Keratinocyte (primary cell): ENCODE data around the gene STX8. TPM values are rescaled to one million over a fixed set of nuclear protein-coding genes. Genes with fewer than 3 reads are reported as not detected.

ENCODE experiments used
- DNase-seq: peaks from one replicate; pipeline ENCODE4 v3.0.0-alpha.2; 2011; ENCODE audit warnings: low read depth, missing footprints, low spot score
- FAIRE-seq: peaks from 2 replicates; lab custom pipeline; 2011; peaks lifted over from hg19 to GRCh38; lab: Jason Lieb, UNC
- H2AFZ ChIP-seq: 2 replicates; pipeline ENCODE4 v1.6.0; 2012; ENCODE audit warnings: low read length, control low read depth, inconsistent platforms; ENCODE audit not compliant: control insufficient read depth
- H3K27ac ChIP-seq: 2 replicates; pipeline ENCODE4 v1.5.1; 2011; ENCODE audit warnings: low read length; ENCODE audit not compliant: control insufficient read depth, insufficient read depth
- H3K27me3 ChIP-seq: 3 replicates; pipeline ENCODE4 v1.6.0; 2011; ENCODE audit warnings: low read length; ENCODE audit not compliant: control insufficient read depth, insufficient read depth; ENCODE audit errors: extremely low read depth
- H3K36me3 ChIP-seq, 2 experiments: 2 replicates in 1 of 2; 3 replicates in 1 of 2; pipeline ENCODE4 v1.5.1; 2011; ENCODE audit warnings: low read length in 2 of 2, mild to moderate bottlenecking in 1 of 2; ENCODE audit not compliant: control insufficient read depth in 2 of 2, insufficient read depth in 2 of 2; ENCODE audit errors: extremely low read depth in 1 of 2
- H3K4me1 ChIP-seq: 3 replicates; pipeline ENCODE4 v1.5.1; 2011; ENCODE audit warnings: low read length; ENCODE audit not compliant: control insufficient read depth, insufficient read depth; ENCODE audit errors: extremely low read depth
- H3K4me2 ChIP-seq: 3 replicates; pipeline ENCODE4 v1.6.0; 2011; ENCODE audit warnings: low read depth, low read length; ENCODE audit not compliant: control insufficient read depth, insufficient read depth; ENCODE audit errors: extremely low read depth
- H3K4me3 ChIP-seq, 3 experiments: fragments of 200-600 bp in 1 of 3; sonication (generic) in 1 of 3; 2 replicates in 2 of 3; 3 replicates in 1 of 3; pipeline ENCODE4 v1.5.1; 2011 to 2016; ENCODE audit warnings: low read length in 3 of 3, mild to moderate bottlenecking in 3 of 3, control low read depth in 2 of 3, inconsistent platforms in 1 of 3, low read depth in 1 of 3, mixed read lengths in 1 of 3, mixed run types in 1 of 3, moderate library complexity in 1 of 3; ENCODE audit not compliant: control insufficient read depth in 2 of 3, insufficient read depth in 2 of 3; ENCODE audit errors: extremely low read depth in 1 of 3
- H3K79me2 ChIP-seq: 2 replicates; pipeline ENCODE4 v1.6.0; 2012; ENCODE audit warnings: low read length; ENCODE audit not compliant: control insufficient read depth, insufficient read depth
- H3K9ac ChIP-seq: 3 replicates; pipeline ENCODE4 v1.6.0; 2011; ENCODE audit warnings: low read length; ENCODE audit not compliant: control insufficient read depth, insufficient read depth; ENCODE audit errors: extremely low read depth
- H3K9me1 ChIP-seq: 3 replicates; pipeline ENCODE4 v1.6.0; 2011; ENCODE audit warnings: low read length; ENCODE audit not compliant: control insufficient read depth, insufficient read depth; ENCODE audit errors: extremely low read depth
- H3K9me3 ChIP-seq: 2 replicates; pipeline ENCODE4 v1.5.1; 2012; ENCODE audit warnings: low read depth, low read length; ENCODE audit not compliant: control insufficient read depth
- H4K20me1 ChIP-seq: 3 replicates; pipeline ENCODE4 v1.6.0; 2011; ENCODE audit warnings: low read length; ENCODE audit not compliant: control insufficient read depth, insufficient read depth; ENCODE audit errors: extremely low read depth
- EZH2 ChIP-seq: IDR thresholded peaks from one replicate; pipeline ENCODE4 v1.6.1; 2012; ENCODE audit warnings: inconsistent platforms, mild to moderate bottlenecking, low read length, moderate library complexity
- dilution Hi-C: fragments of 300-500 bp; cut with MboI; formaldehyde crosslinking; loops from one replicate; pipeline ENCODE4 v1.7.0; 2020; ENCODE audit warnings: low sequenced_read_pairs; ENCODE audit not compliant: extremely low pct_ligation_motif_present
- polyA plus RNA-seq, 5 experiments: library from polyadenylated mRNA; depleted of rRNA in 3 of 5; stranded (reverse) in 3 of 5; stranded (forward) in 1 of 5; unstranded in 1 of 5; fragments of >200 nt; gene quantifications; 1 replicate in 1 of 5; 2 replicates in 3 of 5; 3 replicates in 1 of 5; pipeline versions ENCODE4 v1.2.1 to v1.2.3, GENCODE V29; 2011 to 2012; ENCODE audit warnings: missing spikeins in 2 of 5, low read depth in 1 of 5, low replicate concordance in 1 of 5
- TF ChIP-seq, protein P1 (sequence below), 3 experiments: IDR thresholded peaks in 1 of 3; conservative IDR thresholded peaks in 1 of 3; optimal IDR thresholded peaks in 1 of 3; 2 replicates in 2 of 3; 3 replicates in 1 of 3; pipeline versions ENCODE3 to v1.5.1; 2011; ENCODE audit warnings: low read length in 3 of 3, mild to moderate bottlenecking in 3 of 3, moderate library complexity in 2 of 3, control low read depth in 1 of 3, inconsistent platforms in 1 of 3; ENCODE audit not compliant: insufficient read depth in 2 of 3; ENCODE audit errors: extremely low read depth in 1 of 3

The STX8 gene
- polyA plus RNA-seq, 1 donor (not counting 4 experiments of a cell fraction or from before 2014, with no cell fraction given) = 90.3 TPM

GRCh38 chr17:9544221-9544620 lies 31.4 kb downstream of the STX8 start:
- Histone ChIP-seq H3K4me3 (no peak overlapping the region), H3K36me3 (peaks cover 0 to 2% of the 10 kb centered on the region in 2 experiments), H4K20me1 (no peaks in the 10 kb centered on the region), H3K4me1 (no peaks in the 10 kb centered on the region), H3K27me3 (no peaks in the 10 kb centered on the region), H3K27ac (no peak overlapping the region), H3K79me2 (no peaks in the 10 kb centered on the region), H3K9me1 (no peaks in the 10 kb centered on the region), H3K9me3 (no peaks in the 10 kb centered on the region), H2AFZ (no peak overlapping the region), H3K4me2 (no peak overlapping the region), H3K9ac (no peak overlapping the region)
- TF ChIP-seq, protein P1, sequence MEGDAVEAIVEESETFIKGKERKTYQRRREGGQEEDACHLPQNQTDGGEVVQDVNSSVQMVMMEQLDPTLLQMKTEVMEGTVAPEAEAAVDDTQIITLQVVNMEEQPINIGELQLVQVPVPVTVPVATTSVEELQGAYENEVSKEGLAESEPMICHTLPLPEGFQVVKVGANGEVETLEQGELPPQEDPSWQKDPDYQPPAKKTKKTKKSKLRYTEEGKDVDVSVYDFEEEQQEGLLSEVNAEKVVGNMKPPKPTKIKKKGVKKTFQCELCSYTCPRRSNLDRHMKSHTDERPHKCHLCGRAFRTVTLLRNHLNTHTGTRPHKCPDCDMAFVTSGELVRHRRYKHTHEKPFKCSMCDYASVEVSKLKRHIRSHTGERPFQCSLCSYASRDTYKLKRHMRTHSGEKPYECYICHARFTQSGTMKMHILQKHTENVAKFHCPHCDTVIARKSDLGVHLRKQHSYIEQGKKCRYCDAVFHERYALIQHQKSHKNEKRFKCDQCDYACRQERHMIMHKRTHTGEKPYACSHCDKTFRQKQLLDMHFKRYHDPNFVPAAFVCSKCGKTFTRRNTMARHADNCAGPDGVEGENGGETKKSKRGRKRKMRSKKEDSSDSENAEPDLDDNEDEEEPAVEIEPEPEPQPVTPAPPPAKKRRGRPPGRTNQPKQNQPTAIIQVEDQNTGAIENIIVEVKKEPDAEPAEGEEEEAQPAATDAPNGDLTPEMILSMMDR (optimal IDR thresholded peaks at IDR 0.05 in 1 of 3, IDR thresholded peaks at IDR 0.05 in 1 of 3, conservative IDR thresholded peaks at IDR 0.05 in 1 of 3; ENCODE audit: extremely low read depth in 1 of 3, insufficient read depth in 2 of 3, low read length in 3 of 3) = no peak
- TF ChIP-seq EZH2 = no peak
- FAIRE-seq (no peak), DNase-seq (no peak)
- dilution Hi-C loops = no loop called here

- Histone ChIP-seq H3K79me2 (no peaks in the 10 kb centered on the region), H4K20me1 (no peaks in the 10 kb centered on the region), H3K27me3 (no peaks in the 10 kb centered on the region), H3K4me3 (no peak overlapping the region), H2AFZ (no peak overlapping the region), H3K4me2 (no peak overlapping the region), H3K27ac (no peak overlapping the region), H3K9me1 (no peaks in the 10 kb centered on the region), H3K36me3 (peaks cover 0 to 2% of the 10 kb centered on the region in 2 experiments), H3K9me3 (no peaks in the 10 kb centered on the region), H3K4me1 (no peaks in the 10 kb centered on the region), H3K9ac (no peak overlapping the region)
- dilution Hi-C loops = no loop called here
- FAIRE-seq = no peak
- DNase-seq = no peak
- TF ChIP-seq EZH2 = no peak
These were observed 33.9 kb downstream of the STX8 start for GRCh38 chr17:9541718-9542117.

GRCh38 chr17:9538626-9539025 lies 37.0 kb downstream of the STX8 start:
- Histone ChIP-seq H3K27me3 (no peaks in the 10 kb centered on the region), H3K4me3 (no peak overlapping the region), H4K20me1 (no peaks in the 10 kb centered on the region), H3K79me2 (no peaks in the 10 kb centered on the region), H3K9ac (no peak overlapping the region), H3K4me2 (no peak overlapping the region), H3K9me3 (no peaks in the 10 kb centered on the region), H2AFZ (no peak overlapping the region), H3K36me3 (peaks cover 0 to 5% of the 10 kb centered on the region in 2 experiments), H3K27ac (no peak overlapping the region), H3K9me1 (no peaks in the 10 kb centered on the region), H3K4me1 (no peaks in the 10 kb centered on the region)
- no peak for TF ChIP-seq EZH2
- TF ChIP-seq, protein P1 (optimal IDR thresholded peaks at IDR 0.05 in 1 of 3, IDR thresholded peaks at IDR 0.05 in 1 of 3, conservative IDR thresholded peaks at IDR 0.05 in 1 of 3; ENCODE audit: extremely low read depth in 1 of 3, insufficient read depth in 2 of 3, low read length in 3 of 3) = no peak
- dilution Hi-C loops = no loop called here
- FAIRE-seq (no peak), DNase-seq (no peak)
